Uterus (tissue), 4 donors: ENCODE results near the gene KIRREL3. TPM values are rescaled to one million over a fixed set of nuclear protein-coding genes. Genes with fewer than 3 reads are reported as not detected.

Experiments
- DNase-seq, 2 donors: peaks; one replicate each; pipeline ENCODE4 v3.0.0-alpha.2; 2019 to 2020
- H3K27ac ChIP-seq, 2 donors: fragments of 200-600 bp; sonication (generic); 1 replicate in 1 of 2; 2 replicates in 1 of 2; pipeline ENCODE4 v1.5.1; 2016 to 2018
- H3K27me3 ChIP-seq, 2 donors: fragments of 200-600 bp; sonication (generic); one replicate each; pipeline ENCODE4 v1.5.1; 2018 to 2019; ENCODE audit warnings: control low read depth in 1 of 2
- H3K36me3 ChIP-seq, 2 donors: fragments of 200-600 bp; sonication (generic); one replicate each; pipeline ENCODE4 v1.5.1; 2019; ENCODE audit warnings: control low read depth in 1 of 2
- H3K4me1 ChIP-seq, 2 donors: fragments of 200-600 bp; sonication (generic); one replicate each; pipeline ENCODE4 v1.5.1; 2018 to 2019; ENCODE audit warnings: control low read depth in 1 of 2
- H3K4me3 ChIP-seq, 2 donors: fragments of 200-600 bp; sonication (generic); 1 replicate in 1 of 2; 2 replicates in 1 of 2; pipeline ENCODE4 v1.5.1; 2018 to 2019; ENCODE audit warnings: mild to moderate bottlenecking in 1 of 2
- H3K9me3 ChIP-seq, 2 donors: fragments of 200-600 bp; sonication (generic); one replicate each; pipeline ENCODE4 v1.5.1; 2019; ENCODE audit warnings: control low read depth in 1 of 2
- POLR2A ChIP-seq, 2 donors: fragments of 450-650 bp; IDR thresholded peaks; one replicate each; pipeline ENCODE4 v1.6.1; 2016; ENCODE audit warnings: antibody characterized with exemption in 2 of 2, mild to moderate bottlenecking in 1 of 2, moderate library complexity in 1 of 2
- intact Hi-C: fragments of 100-400 bp; cut with DNase I; formaldehyde crosslinking; loops from one replicate; pipeline ENCODE4 v1.15.1; 2023; ENCODE audit warnings: low total_unique reads
- total RNA-seq, 4 donors: library from RNA; depleted of rRNA in 3 of 4; stranded (reverse); fragments of >200 nt in 3 of 4; gene quantifications; one replicate each; pipeline versions ENCODE4 v1.1.0 to v1.2.4, GENCODE V29; 2014 to 2023
- TF ChIP-seq, protein P1 (sequence below), 4 experiments: fragments of 200-600 bp in 2 of 4; fragments of 450-650 bp in 2 of 4; sonication (generic) in 2 of 4; IDR thresholded peaks; one replicate each; pipeline ENCODE4 v1.5.1; 2016 to 2019; ENCODE audit warnings: antibody characterized with exemption in 4 of 4, mild to moderate bottlenecking in 2 of 4, moderate library complexity in 1 of 4
- donor health status: DM: yes; HTN: yes; CAD: no.

Gene KIRREL3
- total RNA-seq, 4 donors from 2014 or later = 10.0 TPM; not detected in 3

GRCh38 chr11:126890561-126890960 lies 110.0 kb downstream of the KIRREL3 start:
- TF ChIP-seq, protein P1, sequence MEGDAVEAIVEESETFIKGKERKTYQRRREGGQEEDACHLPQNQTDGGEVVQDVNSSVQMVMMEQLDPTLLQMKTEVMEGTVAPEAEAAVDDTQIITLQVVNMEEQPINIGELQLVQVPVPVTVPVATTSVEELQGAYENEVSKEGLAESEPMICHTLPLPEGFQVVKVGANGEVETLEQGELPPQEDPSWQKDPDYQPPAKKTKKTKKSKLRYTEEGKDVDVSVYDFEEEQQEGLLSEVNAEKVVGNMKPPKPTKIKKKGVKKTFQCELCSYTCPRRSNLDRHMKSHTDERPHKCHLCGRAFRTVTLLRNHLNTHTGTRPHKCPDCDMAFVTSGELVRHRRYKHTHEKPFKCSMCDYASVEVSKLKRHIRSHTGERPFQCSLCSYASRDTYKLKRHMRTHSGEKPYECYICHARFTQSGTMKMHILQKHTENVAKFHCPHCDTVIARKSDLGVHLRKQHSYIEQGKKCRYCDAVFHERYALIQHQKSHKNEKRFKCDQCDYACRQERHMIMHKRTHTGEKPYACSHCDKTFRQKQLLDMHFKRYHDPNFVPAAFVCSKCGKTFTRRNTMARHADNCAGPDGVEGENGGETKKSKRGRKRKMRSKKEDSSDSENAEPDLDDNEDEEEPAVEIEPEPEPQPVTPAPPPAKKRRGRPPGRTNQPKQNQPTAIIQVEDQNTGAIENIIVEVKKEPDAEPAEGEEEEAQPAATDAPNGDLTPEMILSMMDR (IDR thresholded peaks at IDR 0.05) = no peak
- TF ChIP-seq POLR2A (IDR thresholded peaks at IDR 0.05) = no peak
- Histone ChIP-seq H3K9me3 (no peaks in the 10 kb centered on the region), H3K36me3 (no peaks in the 10 kb centered on the region), H3K27ac (no peak overlapping the region), H3K4me3 (no peak overlapping the region), H3K4me1 (no peaks in the 10 kb centered on the region), H3K27me3 (no peaks in the 10 kb centered on the region)
- no peak for DNase-seq
- intact Hi-C loops = no loop called here

GRCh38 chr11:126888115-126888712 lies 112.4 kb downstream of the KIRREL3 start:
- TF ChIP-seq, protein P1 (IDR thresholded peaks at IDR 0.05) = no peak
- no peak for TF ChIP-seq POLR2A (IDR thresholded peaks at IDR 0.05)
- no peaks in the 10 kb centered on the region for H3K36me3 ChIP-seq
- intact Hi-C loops = no loop called here
- H3K27ac ChIP-seq = no peak overlapping the region
- no peaks in the 10 kb centered on the region for H3K4me1 ChIP-seq
- H3K9me3 ChIP-seq = no peaks in the 10 kb centered on the region
- H3K27me3 ChIP-seq = no peaks in the 10 kb centered on the region
- no peak overlapping the region for H3K4me3 ChIP-seq
- no peak for DNase-seq

GRCh38 chr11:126886636-126887035 lies 113.9 kb downstream of the KIRREL3 start:
- no peak for DNase-seq
- Histone ChIP-seq H3K36me3 (no peaks in the 10 kb centered on the region), H3K4me3 (no peak overlapping the region), H3K9me3 (no peaks in the 10 kb centered on the region), H3K27me3 (no peaks in the 10 kb centered on the region), H3K4me1 (no peaks in the 10 kb centered on the region), H3K27ac (no peak overlapping the region)
- no peak for TF ChIP-seq POLR2A (IDR thresholded peaks at IDR 0.05)
- TF ChIP-seq, protein P1 (IDR thresholded peaks at IDR 0.05) = no peak
- intact Hi-C loops = no loop called here

DNA sequence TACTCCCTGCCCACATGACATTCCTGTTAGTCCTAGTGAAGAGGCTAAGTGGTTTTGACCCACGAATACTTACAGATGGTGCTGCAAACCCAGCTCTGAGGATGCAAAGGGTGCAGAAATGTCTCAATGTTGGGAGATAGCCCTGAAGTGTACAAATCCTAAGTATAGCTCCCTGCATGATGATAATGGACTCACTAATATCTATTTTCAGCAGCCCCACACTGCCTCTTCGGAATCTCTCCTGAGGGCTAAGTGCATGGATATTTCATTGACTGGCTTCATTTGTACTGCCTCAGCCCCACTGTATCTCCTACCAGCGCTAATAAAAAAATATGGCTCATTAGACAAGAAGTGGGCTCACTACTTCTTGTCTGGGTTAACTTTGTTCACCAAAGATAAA lies 114.5 kb downstream of the KIRREL3 start:
- H3K4me3 ChIP-seq = no peak overlapping the region
- H3K27me3 ChIP-seq = no peaks in the 10 kb centered on the region
- TF ChIP-seq POLR2A (IDR thresholded peaks at IDR 0.05) = no peak
- TF ChIP-seq, protein P1 (IDR thresholded peaks at IDR 0.05) = no peak
- no peak overlapping the region for H3K27ac ChIP-seq
- DNase-seq = no peak
- H3K9me3 ChIP-seq = no peaks in the 10 kb centered on the region
- no peaks in the 10 kb centered on the region for H3K4me1 ChIP-seq
- intact Hi-C loops = no loop called here
- H3K36me3 ChIP-seq = no peaks in the 10 kb centered on the region

DNA sequence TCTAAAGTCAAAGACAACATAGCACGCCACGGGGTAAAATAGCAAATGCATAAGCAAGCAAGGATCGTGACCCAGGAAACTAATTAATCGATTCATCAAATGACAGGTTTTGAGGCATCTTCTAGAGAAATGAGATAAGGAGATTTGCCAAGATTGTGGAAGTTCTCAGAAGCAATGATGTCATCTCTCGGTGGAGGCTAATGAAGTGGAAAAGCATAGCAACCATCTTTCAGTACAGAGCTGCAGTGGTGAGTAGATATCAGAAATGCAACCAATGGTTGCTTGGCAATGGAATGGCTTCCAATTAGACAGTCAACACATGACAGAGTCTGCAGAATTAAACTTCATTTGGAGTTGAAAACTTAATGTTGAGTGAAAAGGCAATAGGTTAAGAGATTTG lies 116.0 kb downstream of the KIRREL3 start:
- H3K27ac ChIP-seq = no peak overlapping the region
- H3K9me3 ChIP-seq = no peaks in the 10 kb centered on the region
- H3K27me3 ChIP-seq = no peaks in the 10 kb centered on the region
- H3K36me3 ChIP-seq = no peaks in the 10 kb centered on the region
- no peak overlapping the region for H3K4me3 ChIP-seq
- intact Hi-C loops = no loop called here
- TF ChIP-seq, protein P1 (IDR thresholded peaks at IDR 0.05) = no peak
- TF ChIP-seq POLR2A (IDR thresholded peaks at IDR 0.05) = no peak
- H3K4me1 ChIP-seq = no peaks in the 10 kb centered on the region
- DNase-seq = no peak
